KOPT-K1 (cell line): ENCODE results near the gene CYP26A1.

Experiments
- H3K27ac ChIP-seq: fragments of 200-600 bp; sonication (generic); 2 replicates; pipeline ENCODE4 v1.5.1; 2016; ENCODE audit warnings: antibody characterized with exemption, mild to moderate bottlenecking, low read depth, low read length; ENCODE audit not compliant: poor library complexity, severe bottlenecking
- H3K36me3 ChIP-seq: fragments of 200-600 bp; sonication (generic); 2 replicates; pipeline ENCODE4 v1.5.1; 2017; ENCODE audit warnings: antibody characterized with exemption, mild to moderate bottlenecking, low read length, moderate library complexity; ENCODE audit not compliant: insufficient read depth
- H3K9me3 ChIP-seq: fragments of 200-600 bp; sonication (generic); 2 replicates; pipeline ENCODE4 v1.5.1; 2017; ENCODE audit warnings: antibody characterized with exemption, low read length, mild to moderate bottlenecking; ENCODE audit not compliant: insufficient read depth, poor library complexity, severe bottlenecking

The CYP26A1 gene

DNA sequence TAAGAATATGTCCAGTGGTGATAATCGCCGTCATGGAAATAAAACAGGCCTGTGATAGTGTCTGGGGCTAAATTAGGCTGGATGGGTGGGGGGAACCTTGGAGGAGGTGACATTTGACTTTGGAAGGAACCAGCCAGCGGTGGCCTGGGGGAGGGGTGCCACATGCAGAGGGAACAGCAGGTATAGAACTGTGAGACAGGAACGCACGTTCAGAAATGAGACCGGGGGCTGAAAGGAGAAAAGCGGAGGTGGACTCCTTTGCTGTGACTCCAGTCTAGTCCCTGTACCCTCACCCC is 2.6 kb upstream of the CYP26A1 start:
- Histone ChIP-seq H3K9me3 (no peaks in the 10 kb centered on the region), H3K27ac (no peak overlapping the region), H3K36me3 (no peaks in the 10 kb centered on the region)

DNA sequence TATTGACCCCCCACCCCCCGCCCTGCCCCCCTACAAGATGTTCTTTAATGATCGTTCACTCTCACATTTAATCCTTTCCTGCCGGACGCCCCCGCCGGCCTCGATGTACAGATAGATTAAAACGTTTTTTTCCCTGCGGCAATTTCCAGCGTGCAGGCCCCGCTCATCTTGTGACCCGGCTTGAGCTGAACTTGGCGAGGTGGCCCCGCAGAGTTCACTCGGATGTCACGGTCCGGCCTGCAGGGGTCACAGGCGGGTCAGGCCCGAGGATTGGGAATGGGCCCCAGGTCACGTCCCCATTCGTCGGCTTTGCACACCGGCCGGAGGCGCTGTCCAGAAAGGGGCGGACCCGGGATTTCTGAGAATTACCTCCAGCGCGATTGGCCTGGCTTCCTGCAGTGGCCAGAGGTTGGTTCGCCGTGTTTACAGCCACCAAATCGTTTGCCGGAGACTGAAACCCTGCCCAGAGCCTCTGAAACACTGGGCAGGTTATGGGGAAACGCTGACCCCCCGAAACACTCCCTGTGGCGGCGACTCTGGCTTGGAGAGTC is 1.9 kb upstream of the CYP26A1 start:
- no peaks in the 10 kb centered on the region for H3K36me3 ChIP-seq
- no peaks in the 10 kb centered on the region for H3K9me3 ChIP-seq
- no peak overlapping the region for H3K27ac ChIP-seq

GRCh38 chr10:93072225-93072712 is 1.4 kb upstream of the CYP26A1 start:
- Histone ChIP-seq H3K27ac (no peak overlapping the region), H3K9me3 (no peaks in the 10 kb centered on the region), H3K36me3 (no peaks in the 10 kb centered on the region)

GRCh38 chr10:93072713-93073538 is 767 bp upstream of the CYP26A1 start:
- Histone ChIP-seq H3K27ac (no peak overlapping the region), H3K36me3 (no peaks in the 10 kb centered on the region), H3K9me3 (no peaks in the 10 kb centered on the region)

DNA sequence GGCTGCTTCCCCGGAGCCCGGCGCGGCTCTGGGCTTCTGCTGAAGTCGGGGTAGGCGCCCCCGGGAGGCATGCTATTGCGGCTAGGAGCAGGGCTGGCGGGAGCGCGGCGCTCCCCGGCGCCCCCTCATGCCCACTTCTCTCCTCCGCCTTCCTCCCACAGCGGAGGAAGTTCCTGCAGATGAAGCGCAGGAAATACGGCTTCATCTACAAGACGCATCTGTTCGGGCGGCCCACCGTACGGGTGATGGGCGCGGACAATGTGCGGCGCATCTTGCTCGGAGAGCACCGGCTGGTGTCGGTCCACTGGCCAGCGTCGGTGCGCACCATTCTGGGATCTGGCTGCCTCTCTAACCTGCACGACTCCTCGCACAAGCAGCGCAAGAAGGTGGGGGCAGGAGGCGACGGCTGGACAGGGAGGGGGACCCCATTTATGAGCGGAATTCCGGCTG is 479 bp downstream of the CYP26A1 start:
- Histone ChIP-seq H3K27ac (no peak overlapping the region), H3K36me3 (no peaks in the 10 kb centered on the region), H3K9me3 (no peaks in the 10 kb centered on the region)

DNA sequence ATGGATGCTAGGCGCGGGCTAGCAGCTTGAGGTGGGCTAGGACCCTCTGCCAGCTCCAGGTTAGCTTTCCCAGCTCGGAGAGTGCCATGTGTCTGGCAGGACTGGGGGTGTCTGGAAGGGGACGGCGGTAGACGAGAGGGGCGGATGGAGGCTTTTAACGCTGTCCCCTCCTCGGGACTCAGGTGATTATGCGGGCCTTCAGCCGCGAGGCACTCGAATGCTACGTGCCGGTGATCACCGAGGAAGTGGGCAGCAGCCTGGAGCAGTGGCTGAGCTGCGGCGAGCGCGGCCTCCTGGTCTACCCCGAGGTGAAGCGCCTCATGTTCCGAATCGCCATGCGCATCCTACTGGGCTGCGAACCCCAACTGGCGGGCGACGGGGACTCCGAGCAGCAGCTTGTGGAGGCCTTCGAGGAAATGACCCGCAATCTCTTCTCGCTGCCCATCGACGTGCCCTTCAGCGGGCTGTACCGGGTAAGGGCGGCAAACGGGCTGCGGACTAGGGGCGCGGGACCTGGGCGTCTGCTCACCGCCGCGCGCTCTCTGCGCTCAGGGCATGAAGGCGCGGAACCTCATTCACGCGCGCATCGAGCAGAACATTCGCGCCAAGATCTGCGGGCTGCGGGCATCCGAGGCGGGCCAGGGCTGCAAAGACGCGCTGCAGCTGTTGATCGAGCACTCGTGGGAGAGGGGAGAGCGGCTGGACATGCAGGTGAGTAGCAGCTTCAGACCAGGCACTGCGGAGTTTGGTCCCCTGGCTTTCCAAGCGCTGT is 1.1 kb downstream of the CYP26A1 start:
- H3K36me3 ChIP-seq, result no peaks in the 10 kb centered on the region
- no peaks in the 10 kb centered on the region for H3K9me3 ChIP-seq
- H3K27ac ChIP-seq, result no peak overlapping the region

DNA sequence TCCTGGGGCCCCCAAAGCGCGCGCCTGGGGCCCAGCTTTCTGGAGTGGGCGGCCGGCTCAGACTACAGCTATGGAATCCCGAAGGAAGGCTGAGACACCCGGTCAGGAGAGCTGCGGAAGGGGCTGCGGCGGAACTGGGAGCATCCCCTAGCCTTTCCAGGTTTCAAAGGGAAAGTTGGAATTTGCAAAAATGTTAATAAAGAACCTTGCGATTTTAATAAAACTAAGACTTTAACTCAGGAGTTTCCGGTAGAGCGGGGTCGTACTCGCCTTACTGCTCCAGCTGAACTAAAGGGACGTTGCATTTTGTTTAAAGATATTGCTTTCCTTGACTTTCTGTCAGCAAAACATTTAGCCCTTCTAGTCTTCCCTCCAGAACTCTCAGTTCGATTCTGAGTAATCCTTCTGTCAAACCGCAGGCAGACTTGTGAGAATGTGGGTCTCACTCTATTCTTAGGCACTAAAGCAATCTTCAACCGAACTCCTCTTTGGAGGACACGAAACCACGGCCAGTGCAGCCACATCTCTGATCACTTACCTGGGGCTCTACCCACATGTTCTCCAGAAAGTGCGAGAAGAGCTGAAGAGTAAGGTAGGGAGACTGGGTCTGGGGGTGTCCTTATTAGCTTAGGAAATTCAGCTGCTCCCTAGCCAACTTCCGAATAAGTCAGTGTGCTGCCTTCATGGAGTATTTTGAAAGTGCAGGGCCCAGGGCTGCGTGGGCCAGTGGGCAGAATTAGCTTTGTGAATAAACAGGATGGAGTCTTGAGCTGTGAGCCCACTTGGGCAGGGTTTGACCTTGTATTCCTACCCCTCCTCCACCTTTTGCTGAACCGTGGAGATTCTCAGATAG is 1.9 kb downstream of the CYP26A1 start:
- Histone ChIP-seq H3K9me3 (no peaks in the 10 kb centered on the region), H3K36me3 (no peaks in the 10 kb centered on the region), H3K27ac (no peak overlapping the region)

DNA sequence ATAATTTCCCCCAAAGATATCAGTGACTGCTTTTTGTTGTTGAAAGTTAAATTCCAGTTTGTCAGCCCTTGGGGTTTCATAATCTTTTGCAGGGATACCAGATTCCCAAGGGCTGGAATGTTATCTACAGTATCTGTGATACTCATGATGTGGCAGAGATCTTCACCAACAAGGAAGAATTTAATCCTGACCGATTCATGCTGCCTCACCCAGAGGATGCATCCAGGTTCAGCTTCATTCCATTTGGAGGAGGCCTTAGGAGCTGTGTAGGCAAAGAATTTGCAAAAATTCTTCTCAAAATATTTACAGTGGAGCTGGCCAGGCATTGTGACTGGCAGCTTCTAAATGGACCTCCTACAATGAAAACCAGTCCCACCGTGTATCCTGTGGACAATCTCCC is 3.2 kb downstream of the CYP26A1 start:
- no peaks in the 10 kb centered on the region for H3K36me3 ChIP-seq
- no peaks in the 10 kb centered on the region for H3K9me3 ChIP-seq
- no peak overlapping the region for H3K27ac ChIP-seq

GRCh38 chr10:93077860-93078337 is 4.2 kb downstream of the CYP26A1 start:
- Histone ChIP-seq H3K9me3 (no peaks in the 10 kb centered on the region), H3K36me3 (no peaks in the 10 kb centered on the region), H3K27ac (no peak overlapping the region)

DNA sequence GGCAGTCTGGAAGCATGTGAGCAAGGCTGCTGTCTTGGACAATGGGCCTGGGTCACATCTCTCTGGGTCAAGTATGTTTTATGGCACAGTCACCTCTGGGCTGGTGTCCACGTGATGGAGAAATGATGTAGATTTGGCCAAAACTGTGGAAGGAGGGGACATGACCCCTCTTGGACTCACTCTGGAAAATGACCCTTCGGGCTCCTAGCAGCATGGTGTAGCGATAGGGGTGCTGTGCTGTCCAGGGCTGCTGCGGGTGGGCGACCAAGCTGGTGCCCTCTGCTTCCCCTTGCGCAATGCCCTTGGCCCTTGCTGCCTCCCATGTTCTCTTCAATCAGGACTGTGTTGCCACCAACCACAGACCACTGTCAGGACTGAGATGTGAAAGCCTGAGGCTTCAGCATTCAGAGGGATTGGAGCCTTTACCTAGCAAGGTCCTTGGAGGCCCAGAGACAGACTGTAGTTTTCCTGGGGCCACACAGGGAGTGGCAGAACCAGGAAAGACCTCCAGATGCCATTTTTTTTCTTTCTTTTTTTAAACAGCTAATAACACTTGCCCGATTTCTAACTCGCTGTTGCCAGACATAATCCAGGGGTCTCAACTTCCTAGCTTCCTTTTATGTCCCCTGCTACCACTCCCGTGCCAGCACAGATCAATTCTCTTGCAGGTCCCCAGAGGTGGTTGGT is 6.1 kb downstream of the CYP26A1 start:
- Histone ChIP-seq H3K9me3 (no peaks in the 10 kb centered on the region), H3K36me3 (no peaks in the 10 kb centered on the region), H3K27ac (no peak overlapping the region)

DNA sequence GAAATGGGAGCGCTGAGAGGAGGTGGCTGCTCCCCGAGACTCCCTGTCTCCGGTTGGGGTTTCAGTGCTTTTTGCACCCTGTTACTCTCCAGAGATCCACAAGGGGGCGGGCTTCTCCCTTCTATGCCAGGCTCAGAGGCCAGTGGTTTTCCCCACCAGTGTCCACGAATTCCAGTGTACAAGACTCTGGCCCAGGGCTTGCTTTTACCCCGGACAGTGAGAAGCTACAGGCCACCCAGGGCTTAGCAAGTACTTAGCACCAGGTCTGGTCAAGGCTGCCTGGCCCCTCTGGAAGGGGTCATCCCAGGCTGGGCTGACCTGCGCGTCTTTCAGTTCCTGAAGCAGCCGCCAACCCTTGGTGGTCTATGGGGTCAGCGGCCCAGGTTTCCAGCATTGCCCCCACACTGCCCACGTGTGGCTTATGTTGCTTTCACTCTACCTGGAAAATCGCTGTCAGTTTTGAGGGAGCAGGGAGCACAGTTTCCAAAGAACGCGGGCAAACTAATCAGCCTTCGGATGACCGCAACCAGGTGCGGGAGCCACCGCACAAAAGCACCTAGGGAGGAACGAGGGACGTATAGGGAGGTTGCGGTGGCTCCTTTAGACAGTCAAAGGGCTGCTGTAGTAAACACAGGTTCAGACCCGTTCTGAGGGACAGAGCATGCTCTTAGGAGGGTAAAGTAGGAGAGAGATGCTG is 6.8 kb downstream of the CYP26A1 start:
- no peaks in the 10 kb centered on the region for H3K9me3 ChIP-seq
- no peaks in the 10 kb centered on the region for H3K36me3 ChIP-seq
- no peak overlapping the region for H3K27ac ChIP-seq

GRCh38 chr10:93081318-93081717 is 7.6 kb downstream of the CYP26A1 start:
- Histone ChIP-seq H3K9me3 (no peaks in the 10 kb centered on the region), H3K36me3 (no peaks in the 10 kb centered on the region), H3K27ac (no peak overlapping the region)

- H3K36me3 ChIP-seq, result no peaks in the 10 kb centered on the region
- no peak overlapping the region for H3K27ac ChIP-seq
- H3K9me3 ChIP-seq, result no peaks in the 10 kb centered on the region
Observed at GRCh38 chr10:93081834-93082233, 8.1 kb downstream of the CYP26A1 start.
